HG03060 (cell line): Measurements from ENCODE around the gene PARL.

ENCODE experiments used
- ATAC-seq: cut with Tn5 transposase; IDR thresholded peaks from one replicate; pipeline ENCODE4 v1.9.1; 2021; ENCODE audit warnings: low read depth, moderate number of reproducible peaks; ENCODE audit not compliant: unreplicated experiment

PARL gene

GRCh38 chr3:183862610-183863009 lies 22.1 kb downstream of the PARL start:
- no peak for ATAC-seq

- no peak for ATAC-seq
These were observed 26.8 kb downstream of the PARL start for GRCh38 chr3:183857863-183858262.

DNA sequence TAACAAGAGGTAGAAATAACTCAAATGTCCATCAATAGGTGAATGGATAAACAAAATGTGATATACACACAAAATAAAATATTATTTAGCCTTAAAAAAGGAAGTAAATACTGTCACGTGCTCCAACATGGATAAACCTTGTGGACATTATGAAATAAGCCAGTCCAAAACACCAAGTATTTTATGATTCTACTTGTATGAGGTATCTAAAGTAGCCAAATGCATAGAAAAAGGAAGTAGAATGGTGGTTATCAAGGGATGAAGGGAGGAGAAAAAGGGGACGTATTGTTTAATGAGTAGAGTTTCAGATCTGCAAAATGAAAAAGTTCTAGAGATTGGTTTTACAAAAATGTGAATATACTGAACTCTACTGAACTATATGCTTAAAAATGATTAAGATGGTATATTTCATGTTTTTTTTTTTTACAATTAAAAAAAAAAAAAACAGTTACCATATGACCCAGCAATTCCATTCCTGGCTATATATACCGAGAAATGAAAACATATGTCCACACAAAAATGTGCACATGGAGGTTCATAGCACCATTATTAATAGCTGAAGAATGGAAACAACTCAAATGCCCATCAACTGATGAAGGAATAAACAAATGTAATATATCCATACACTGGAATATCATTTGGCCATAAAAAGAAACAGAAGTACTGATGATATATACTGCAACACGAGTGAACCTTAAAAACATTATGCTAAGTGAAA lies 30.2 kb downstream of the PARL start:
- ATAC-seq, result no peak

- ATAC-seq, result no peak
These were observed 38.9 kb downstream of the PARL start for GRCh38 chr3:183845608-183846288.

DNA sequence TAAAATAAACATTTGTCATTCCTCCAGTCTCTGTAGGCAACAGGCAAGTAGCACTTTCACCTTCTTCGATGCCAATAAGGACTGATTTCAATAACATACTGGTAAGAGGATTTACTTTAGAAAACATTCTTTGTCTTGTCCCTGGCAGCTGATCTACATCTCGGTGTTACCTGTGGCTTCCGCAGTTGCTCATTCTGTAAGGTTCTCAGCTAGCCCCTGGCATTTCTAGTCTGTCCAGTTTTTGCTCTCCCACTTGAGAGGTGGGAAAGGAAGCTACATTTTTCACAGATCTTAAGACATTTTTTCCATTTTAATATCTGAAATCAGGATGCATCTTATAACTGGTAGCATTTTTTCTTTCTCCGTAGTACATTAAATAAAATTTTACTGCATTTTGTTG lies 39.6 kb downstream of the PARL start:
- no peak for ATAC-seq

- ATAC-seq, result no peak
These were observed 40.1 kb downstream of the PARL start for GRCh38 chr3:183844606-183845005.

GRCh38 chr3:183839751-183840150 lies 44.9 kb downstream of the PARL start:
- no peak for ATAC-seq

DNA sequence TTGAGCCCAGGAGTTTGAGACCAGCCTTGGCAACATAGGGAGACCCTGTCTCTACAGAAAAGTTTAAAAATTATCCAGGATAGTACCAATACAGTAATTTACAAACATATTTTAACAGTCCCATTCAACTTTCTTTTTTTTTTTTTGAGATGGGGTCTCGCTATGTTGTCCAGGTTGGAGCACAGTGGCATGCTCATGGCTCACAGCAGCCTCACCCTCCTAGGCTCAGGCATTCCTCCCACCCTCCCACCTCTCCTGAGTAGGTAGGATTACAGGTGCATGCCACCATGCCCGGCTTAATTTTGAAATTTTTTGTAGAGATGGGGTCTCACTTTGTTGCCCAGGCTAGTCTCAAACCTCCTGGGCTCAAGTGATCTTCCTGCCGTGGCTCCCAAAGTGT lies 46.8 kb downstream of the PARL start:
- no peak for ATAC-seq

GRCh38 chr3:183837390-183837789 lies 47.3 kb downstream of the PARL start:
- no peak for ATAC-seq

GRCh38 chr3:183833516-183833915 lies 51.2 kb downstream of the PARL start:
- ATAC-seq, result no peak

GRCh38 chr3:183830187-183830586 lies 54.5 kb downstream of the PARL start:
- no peak for ATAC-seq

DNA sequence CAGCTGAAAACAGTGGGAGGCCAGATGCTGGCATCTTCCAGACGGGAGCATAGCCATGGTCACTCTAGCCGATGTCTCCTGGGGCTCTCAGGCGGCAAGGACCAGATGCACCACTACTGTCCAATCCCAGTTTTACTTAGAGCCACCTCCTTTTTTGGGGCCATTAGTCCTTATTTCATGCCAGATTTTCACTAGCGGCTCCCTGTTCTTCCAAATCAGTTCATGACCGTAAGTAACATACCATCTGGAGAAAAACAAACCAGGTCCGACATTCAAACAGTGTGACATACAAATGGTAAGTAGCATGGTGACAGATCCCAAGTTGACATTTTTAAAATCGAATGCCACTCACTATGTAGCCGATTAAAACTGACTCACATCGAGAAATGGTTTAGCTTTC lies 55.2 kb downstream of the PARL start:
- no peak for ATAC-seq

- ATAC-seq, result no peak
These were observed 56.2 kb downstream of the PARL start for GRCh38 chr3:183828538-183828870.

- no peak for ATAC-seq
These were observed 56.7 kb downstream of the PARL start for GRCh38 chr3:183827809-183828537.

DNA sequence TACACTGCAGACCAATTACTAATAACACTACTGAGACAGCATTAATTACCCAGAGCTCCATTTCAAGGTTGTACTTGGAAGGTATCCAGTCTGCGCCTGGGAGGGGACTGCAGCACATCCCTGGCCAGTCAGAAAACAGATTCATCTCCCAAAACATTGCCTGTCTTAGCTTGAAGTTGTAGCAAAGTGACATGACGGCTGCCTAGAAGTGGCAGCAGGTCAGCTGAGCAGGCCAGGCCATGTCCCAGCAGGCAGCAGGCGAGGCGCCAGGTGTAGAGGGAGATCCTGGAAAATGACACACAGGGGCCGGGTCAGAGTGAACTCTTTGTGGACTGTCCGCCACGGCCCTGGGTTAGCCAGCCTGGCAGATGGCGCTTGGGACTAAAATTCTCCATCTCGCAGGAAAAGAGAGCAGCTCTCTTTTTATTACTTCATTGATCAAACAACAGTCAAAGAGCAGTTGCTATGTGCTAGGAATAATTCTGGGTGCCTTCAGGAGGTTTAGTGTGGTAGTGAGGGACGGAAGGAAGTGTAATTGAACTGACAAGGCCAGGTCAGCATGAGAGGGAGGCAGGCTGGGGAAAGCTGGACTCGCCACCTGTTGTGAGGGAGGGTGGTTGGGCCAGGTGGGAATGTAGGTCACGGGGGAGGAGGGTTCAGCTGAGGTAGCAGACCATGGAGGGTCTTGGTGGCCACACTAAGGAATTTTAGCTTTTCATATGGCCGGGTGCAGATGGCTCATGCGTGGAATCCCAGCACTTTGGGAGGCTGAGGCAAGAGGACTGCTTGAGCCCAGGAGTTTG lies 58.0 kb downstream of the PARL start:
- no peak for ATAC-seq

DNA sequence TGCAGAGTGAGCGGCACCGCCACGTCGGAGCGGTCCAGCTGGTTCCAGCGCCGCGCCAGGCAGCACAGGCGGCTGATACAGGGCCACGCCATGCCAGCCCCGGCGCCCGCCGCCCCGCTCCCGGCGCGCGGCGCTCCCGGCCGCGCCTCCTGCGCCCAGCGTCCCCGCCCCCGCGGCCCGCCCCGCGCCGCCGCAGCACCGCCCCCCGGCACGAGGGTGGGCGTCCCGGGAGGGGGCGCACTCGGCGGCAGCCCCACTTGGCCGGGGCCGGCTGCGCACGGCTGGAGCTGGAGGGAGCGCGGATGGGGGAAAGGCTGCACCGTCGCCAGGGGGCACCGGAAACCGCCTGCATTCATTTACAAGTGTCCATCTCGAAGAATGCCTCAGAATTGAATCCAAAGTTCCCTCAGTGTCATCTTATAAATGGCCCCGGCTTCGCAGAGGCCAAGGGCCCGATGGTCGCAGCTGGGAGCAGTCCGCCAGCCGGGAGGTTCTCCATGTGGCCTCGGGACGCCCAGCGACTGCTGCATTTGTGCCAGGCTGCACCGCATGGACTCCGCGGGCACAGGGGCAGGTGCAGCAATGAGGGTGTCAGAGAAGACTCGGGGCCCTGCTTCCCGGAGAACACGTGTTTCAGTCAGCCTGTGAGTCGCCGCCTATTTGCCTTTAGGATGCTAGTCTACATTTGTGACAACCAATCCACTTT lies 59.1 kb downstream of the PARL start, which contains the start of gene MAP6D1:
TSS of gene MAP6D1 (minus strand) at position 122 of the 706 bp plus-strand sequence. CDS start at position 92, 30 bp downstream.
- no peak for ATAC-seq

- no peak for ATAC-seq
These were observed 59.8 kb downstream of the PARL start for GRCh38 chr3:183824761-183825455.

DNA sequence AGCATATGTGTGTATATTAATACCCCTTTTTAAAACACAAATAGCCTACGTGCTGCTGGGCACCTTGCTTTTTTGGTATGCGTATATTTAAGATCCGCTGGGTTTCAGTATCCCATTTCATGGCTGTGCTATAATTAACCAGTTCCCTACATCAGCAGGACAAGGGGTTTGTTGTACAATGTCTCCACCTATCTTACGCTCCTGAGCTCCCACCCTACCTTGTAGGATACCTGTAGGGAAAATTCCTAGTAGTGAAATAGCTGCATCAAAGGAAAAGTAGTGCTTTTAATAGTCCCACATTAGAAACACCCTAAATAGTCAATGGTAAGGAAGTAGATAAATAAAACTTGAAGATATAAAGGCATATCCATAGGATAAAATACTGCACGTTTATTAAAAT lies 60.7 kb downstream of the PARL start:
- no peak for ATAC-seq

- ATAC-seq, result no peak
These were observed 62.0 kb downstream of the PARL start for GRCh38 chr3:183822631-183823030.

GRCh38 chr3:183819831-183820230 lies 64.8 kb downstream of the PARL start:
- ATAC-seq, result no peak
